GM13977 (cell line): ENCODE data around the gene DSTYK.

Source experiments
- DNase-seq: peaks from one replicate; pipeline ENCODE4 v3.0.0; 2012; ENCODE audit warnings: low spot score
- in situ Hi-C: fragments of 300-500 bp; cut with MboI; formaldehyde crosslinking; loops from one replicate; pipeline ENCODE4 v1.12.0; 2022; ENCODE audit warnings: low sequenced_read_pairs, low pct_unique_long_range_greater_than_20kb, mixed read lengths, inconsistent platforms; ENCODE audit not compliant: unreplicated experiment
- TF ChIP-seq, protein P1 (sequence below): IDR thresholded peaks from 2 replicates; pipeline ENCODE4 v1.5.1; 2012; ENCODE audit warnings: mild to moderate bottlenecking, control low read depth; ENCODE audit not compliant: insufficient read depth; ENCODE audit errors: extremely low read depth, missing control alignments

Gene DSTYK

DNA sequence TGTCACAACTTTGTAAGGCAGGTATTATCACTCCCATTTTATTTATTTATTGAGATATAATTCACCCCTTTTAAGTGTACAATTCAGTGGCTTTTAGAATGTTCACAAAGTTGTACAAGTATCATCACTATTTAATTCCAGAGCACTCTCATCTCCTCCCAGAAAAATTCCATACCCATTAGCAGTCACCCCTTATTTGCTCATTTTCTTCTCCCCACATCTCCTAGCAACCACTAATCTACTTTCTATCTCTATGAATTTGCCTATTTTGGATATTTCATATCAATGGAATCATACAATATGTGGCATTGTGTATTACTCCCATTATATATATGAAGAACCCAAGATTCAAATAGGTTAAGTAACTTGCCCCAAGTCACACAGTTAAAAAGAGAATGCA lies 7.0 kb downstream of the DSTYK start:
- in situ Hi-C loops: no loop called here
- no peak for DNase-seq
- TF ChIP-seq, protein P1, sequence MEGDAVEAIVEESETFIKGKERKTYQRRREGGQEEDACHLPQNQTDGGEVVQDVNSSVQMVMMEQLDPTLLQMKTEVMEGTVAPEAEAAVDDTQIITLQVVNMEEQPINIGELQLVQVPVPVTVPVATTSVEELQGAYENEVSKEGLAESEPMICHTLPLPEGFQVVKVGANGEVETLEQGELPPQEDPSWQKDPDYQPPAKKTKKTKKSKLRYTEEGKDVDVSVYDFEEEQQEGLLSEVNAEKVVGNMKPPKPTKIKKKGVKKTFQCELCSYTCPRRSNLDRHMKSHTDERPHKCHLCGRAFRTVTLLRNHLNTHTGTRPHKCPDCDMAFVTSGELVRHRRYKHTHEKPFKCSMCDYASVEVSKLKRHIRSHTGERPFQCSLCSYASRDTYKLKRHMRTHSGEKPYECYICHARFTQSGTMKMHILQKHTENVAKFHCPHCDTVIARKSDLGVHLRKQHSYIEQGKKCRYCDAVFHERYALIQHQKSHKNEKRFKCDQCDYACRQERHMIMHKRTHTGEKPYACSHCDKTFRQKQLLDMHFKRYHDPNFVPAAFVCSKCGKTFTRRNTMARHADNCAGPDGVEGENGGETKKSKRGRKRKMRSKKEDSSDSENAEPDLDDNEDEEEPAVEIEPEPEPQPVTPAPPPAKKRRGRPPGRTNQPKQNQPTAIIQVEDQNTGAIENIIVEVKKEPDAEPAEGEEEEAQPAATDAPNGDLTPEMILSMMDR: no peak

DNA sequence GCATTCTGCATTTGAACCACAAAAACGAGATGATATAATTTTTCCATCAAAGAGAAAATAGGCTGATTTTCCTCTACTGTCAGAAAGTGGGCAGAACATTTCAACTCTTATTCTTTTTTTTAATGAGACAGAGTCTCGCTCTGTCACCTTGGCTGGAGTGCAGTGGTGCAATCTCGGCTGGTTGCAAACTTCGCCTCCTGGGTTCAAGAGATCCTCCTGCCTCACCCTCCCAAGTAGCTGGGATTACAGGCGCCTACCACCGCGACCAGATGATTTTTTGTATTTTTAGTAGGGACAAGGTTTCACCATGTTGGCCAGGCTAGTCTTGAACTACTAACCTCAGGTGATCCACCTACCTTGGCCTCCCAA lies 11.6 kb downstream of the DSTYK start:
- no peak for DNase-seq
- in situ Hi-C loops: no loop called here
- TF ChIP-seq, protein P1: no peak

GRCh38 chr1:205199090-205199930 lies 12.2 kb downstream of the DSTYK start:
- no peak for DNase-seq
- in situ Hi-C loops: no loop called here
- TF ChIP-seq, protein P1: no peak

- DNase-seq: no peak
- TF ChIP-seq, protein P1: no peak
- in situ Hi-C loops: no loop called here
These were observed 19.2 kb downstream of the DSTYK start for GRCh38 chr1:205192287-205192686.

- in situ Hi-C loops: no loop called here
- DNase-seq: no peak
- TF ChIP-seq, protein P1: no peak
These were observed 19.9 kb downstream of the DSTYK start for GRCh38 chr1:205191622-205192021.

GRCh38 chr1:205190845-205191577 lies 20.5 kb downstream of the DSTYK start:
- TF ChIP-seq, protein P1: no peak
- in situ Hi-C loops: no loop called here
- DNase-seq: no peak
